NCI-H2107 treated with DMSO at 0.1 percent for 48 hours (cell line): ENCODE measurements around the gene KLRC1.
"Not testable (repeated sequence)": the region's sequence is repeated elsewhere in the genome, so short reads cannot be mapped to it uniquely, and the experiment has no call there.

Experiments
- DNase-seq: peaks from one replicate; lab custom pipeline; 2025; ENCODE audit not compliant: unreplicated experiment; lab: John Stamatoyannopoulos, UW

KLRC1 gene

GRCh38 chr12:10453156-10453555, at the start of gene KLRC1:
Gene KLRC1, minus strand, starts transcription at chr12:10453377. Its CDS starts 2,221 bp downstream, at chr12:10451156.
- no peak for DNase-seq

DNA sequence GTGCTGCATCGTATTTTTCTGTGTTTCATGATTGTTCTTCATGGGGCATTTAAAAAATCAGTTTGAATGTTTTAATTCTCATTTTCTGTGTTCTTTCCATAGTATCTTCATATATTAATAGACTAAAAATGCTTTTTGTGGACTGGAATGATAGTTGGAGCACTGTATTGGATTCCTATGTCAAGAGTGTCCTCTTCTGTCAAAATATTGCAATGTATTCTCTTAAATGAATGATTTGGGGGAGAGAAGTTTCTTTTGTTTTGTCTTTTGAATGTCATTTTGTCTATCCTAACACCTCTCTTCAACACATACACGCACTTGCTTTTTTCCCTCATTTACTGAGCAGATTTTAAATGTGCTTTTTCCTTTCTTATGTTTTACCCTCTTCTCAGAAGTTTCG, 47.9 kb upstream of the KLRC1 start:
- DNase-seq, result no peak

- no peak for DNase-seq
Measured at GRCh38 chr12:10498042-10498441, 44.9 kb upstream of the KLRC1 start.

DNA sequence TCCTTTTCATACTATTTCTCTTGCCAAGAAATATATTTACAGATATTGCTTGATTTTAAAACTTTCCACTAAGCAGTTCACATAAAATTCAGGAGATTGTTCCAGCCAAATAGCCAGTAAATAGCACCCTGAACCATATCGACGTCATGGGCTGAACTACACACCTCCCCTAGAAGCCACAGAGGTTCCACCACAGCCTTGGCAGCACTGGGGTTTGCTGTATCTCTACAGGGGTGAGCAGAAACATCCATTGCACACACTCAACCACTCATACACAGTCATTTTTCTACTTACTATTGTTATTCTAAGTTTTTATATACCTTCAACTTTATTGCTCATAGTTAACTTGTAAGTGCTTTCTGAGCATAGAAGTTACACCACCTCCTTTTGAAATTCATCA, 44.4 kb upstream of the KLRC1 start:
- DNase-seq, result no peak

- DNase-seq, result no peak
Measured at GRCh38 chr12:10491766-10492165, 38.6 kb upstream of the KLRC1 start.

- DNase-seq, result not testable (repeated sequence)
Measured at GRCh38 chr12:10487328-10487727, 34.2 kb upstream of the KLRC1 start.

DNA sequence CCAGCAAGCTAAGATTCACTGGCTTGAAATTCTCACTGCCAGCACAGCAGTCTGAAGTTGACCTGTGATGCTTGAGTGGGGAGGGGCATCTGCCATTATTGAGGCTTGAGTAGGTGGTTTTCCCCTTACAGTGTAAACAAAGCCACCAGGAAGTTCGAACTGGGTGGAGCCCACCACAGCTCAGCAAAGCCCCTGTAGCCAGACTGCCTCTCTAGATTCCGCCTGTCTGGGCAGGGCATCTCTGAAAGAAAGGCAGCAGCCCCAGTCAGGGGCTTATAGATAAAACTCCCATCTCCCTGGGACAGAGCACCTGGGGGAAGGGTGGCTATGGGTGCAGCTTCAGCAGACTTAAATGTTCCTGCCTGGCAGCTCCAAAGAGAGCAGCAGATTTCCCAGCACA, 28.7 kb upstream of the KLRC1 start:
- DNase-seq, result not testable (repeated sequence)

DNA sequence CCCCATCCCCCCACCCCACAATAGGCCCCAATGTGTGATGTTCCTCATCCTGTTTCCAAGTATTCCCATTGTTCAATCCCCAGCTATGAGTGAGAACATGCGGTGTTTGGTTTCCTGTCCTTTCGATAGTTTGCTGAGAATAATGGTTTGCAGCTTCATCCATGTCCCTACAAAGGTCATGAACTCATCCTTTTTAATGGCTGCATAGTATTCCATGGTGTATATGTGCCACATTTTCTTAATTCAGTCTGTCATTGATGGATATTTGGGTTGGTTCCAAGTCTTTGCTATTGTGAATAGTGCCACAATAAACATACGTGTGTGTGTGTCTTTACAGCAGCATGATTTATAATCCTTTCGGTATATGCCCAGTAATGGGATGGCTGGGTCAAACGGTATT, 19.6 kb upstream of the KLRC1 start:
- DNase-seq, result not testable (repeated sequence)

DNA sequence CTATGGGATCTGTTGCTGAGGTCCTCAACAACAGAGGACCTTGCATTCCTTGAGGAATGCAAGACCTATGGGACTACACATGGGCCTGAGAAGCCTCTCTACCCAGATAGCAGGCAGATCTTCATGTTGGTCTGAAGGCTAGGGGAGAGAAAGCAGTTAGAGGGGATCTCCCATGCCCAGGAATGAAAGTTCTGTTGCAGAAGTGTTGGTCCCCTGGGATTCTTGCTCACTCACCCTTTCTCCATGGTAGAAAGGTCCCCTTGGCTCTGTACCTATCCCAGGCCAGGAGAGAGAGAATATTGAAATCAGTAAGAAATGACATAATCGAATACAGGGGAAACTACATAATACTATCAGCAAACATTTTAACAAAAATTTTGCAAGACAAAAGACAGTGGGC, 16.5 kb upstream of the KLRC1 start:
- DNase-seq, result no peak

DNA sequence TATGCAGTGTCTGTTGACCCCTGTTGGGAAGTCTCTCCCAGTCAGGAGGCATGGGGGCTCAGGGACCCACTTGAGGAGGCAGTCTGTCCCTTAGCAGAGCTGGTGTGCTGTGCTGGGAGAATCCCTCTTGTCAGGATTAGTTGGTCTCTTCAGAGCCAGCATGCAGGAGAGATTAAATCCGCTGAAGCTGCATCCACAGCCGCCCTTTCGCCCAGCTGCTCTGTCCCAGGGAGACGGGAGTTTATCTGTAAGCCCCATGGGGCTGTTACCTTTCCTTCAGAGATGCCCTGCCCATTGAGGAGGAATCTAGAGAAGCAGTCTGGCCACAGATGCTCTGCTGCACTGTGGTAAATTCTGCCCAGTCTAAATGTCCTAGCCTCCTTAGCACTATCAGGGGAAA, 13.1 kb upstream of the KLRC1 start:
- no peak for DNase-seq

DNA sequence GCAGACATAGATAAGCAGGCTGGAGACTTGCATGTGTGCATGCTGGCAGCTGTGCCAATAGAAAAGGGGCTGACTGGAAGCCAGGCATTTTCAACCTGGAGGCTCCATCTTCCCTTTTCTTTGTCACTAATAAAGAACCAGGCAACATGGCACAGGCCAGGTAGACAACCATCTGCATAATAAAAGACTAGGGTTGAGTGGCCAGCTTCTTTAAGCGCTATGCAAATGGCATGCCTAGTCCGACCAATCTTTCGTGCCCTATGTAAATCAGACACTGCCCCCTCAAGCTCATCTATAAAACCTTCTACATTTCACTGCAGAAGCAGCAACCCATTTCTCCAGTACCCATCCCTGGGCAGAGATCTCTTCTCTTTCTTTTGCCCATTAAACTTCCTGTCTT, 4.6 kb upstream of the KLRC1 start:
- no peak for DNase-seq

DNA sequence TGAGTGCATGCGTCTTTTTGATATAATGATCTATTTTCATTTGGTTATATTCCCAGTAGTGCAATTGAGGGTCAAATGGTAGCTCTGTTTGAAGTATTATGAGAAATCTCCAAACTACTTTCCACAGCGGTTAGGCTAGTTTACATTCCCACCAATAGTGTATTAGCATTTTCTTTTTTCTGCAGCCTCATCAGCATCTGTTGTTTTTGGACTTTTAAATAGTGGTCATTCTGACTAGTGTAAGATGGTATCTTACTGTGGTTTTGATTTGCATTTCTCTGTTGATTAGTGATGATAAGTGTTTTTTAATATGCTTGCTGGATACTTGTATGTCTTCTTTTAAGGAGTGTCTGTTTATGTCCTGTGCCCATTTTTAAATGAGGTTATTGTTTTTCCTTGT, 3.7 kb upstream of the KLRC1 start:
- DNase-seq, result no peak

- no peak for DNase-seq
Measured at GRCh38 chr12:10455766-10456165, 2.6 kb upstream of the KLRC1 start.

DNA sequence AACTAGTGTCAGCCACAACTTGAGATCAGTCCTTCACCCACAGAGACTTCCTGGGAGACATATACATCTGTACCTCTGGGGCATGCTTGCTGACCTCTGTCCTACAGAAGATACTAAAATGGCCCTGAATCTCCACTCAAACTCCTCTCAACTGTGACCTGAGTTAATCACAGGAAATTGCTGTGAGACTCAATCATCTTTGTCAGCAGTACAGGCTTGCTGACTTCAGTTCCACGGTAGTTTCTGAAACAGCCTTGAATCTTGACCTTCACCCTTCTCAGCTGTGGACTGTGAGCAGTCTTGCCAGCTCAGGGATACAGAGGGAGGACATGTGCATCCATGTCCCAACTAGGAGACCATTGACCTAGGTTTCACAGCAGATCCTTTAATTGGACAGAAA, 1.4 kb upstream of the KLRC1 start:
- no peak for DNase-seq

DNA sequence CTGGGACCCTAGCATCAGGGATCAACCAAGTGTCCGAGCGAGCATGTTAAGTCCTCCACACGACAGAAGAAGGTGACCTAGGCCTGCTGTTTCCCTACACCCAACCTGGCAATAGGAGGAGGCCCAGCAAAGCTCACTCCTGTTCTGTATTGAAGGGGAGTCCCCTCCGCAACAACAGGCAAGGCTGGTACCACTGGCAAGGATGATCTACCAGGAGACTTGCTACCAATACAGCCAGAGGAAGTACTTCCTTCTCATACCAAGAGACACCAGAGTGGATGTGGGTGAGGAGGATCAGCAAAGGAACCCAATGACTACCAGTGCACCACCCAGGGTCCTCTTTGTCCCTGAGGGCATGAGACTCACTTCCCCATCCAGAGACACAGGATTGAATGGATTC, 4.9 kb downstream of the KLRC1 start:
- DNase-seq, result no peak

DNA sequence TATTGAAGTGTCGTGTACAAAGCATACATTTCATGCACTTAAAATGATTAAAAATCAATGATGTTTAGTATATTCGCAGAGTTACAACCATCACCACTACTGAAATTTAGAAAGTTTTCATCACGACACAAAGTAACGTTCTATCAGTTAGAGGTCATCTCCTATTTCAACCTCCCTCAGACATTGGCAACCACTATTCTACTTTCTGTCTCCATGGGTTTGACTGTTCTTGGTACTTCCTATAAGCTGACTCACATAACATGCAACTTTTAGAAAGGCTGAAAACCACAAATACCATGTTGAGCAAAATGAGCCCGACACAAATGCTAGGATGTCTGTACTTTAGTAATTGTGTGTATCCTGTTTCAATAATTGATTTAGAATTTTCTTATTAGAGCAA, 7.1 kb downstream of the KLRC1 start:
- DNase-seq, result not testable (repeated sequence)

DNA sequence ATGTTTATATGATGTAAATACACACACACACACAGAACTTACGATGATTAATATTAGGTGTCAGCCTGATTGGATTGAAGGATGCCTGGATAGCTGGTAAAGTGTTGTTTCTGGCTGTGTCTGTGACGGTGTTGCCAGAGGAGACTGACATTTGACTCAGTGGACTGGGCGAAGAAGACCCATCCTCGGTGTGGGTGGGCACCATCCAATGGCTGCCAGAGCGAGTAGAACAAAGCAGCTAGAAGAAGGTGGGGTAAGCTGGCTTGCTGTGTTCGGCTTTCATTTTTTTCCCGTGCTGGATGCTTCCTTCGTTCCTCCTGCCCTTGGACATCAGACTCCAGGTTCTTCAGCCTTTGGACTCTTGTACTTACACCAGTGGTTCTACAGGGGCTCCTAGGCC, 12.0 kb downstream of the KLRC1 start:
- DNase-seq, result not testable (repeated sequence)

DNA sequence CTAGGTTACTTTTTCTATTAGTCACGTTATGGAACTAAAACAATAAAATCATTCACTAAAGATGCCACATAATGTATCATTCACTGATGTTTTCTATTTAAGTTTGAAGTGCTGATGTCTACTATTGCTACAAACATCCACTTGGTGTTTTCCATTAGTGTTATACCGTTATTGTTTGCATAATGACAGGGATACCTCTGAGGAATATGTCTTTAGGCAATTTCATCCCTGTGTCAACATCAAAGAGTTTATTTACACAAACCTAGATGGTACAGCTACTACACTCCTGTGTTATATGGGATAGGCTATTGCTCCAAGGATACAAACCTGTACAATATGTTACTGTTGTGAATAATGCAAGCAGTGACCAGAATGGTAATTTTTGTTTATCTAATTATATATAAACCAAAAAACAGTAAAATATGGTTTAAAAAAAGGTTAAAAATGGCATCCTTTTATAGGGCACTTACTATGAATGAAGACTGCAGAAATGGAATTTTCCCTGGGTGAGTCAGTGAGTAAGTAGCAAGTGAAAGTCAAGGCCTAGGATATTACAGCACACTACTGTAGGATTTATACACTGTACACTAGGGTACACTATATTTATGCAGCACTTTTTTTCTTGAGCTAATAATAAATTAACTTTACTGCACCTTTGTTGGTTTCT, 13.4 kb downstream of the KLRC1 start:
- DNase-seq, result not testable (repeated sequence)

DNA sequence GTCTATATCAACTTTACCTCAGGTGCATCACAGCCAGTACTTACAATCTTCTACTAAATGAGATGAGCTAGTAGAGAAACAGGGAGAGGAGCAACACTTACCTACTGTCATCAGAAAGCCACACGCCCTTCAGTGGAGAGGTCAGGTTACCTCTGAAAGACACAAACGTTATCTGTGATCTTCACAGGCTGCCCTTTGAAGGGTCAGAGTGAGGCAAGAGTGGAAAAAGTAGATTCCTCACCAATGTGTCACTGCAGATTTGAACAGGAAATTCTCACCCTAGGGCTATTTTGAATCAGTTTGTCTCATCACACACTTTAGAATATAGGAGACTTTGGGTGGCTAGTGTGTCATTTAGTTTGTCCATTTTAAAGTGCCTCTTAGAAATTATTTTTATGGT, 15.6 kb downstream of the KLRC1 start:
- not testable (repeated sequence) for DNase-seq

DNA sequence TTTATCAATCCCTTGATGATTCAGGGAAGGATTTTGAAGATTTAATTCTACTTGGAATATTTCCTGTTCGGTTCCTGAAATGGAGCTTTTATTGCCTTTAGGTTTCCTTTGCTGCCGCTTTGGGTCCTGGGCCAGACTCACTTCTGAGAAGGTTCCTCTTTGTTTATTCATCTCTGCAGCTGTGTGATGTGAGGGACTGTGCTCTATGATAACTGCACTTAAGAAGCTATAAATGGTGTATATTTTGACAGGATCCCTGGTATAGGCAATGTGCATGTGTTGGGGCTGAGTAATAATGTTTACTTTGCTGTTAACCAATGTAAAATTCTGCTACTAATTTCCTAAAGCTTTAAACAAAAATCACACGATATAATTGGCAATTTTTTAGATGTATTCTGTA, 17.4 kb downstream of the KLRC1 start, which contains the start of gene KLRC2:
TSS of gene KLRC2 (minus strand) at position 195 of the 400 bp plus-strand sequence. CDS start at position 171, 24 bp downstream.
- not testable (repeated sequence) for DNase-seq

DNA sequence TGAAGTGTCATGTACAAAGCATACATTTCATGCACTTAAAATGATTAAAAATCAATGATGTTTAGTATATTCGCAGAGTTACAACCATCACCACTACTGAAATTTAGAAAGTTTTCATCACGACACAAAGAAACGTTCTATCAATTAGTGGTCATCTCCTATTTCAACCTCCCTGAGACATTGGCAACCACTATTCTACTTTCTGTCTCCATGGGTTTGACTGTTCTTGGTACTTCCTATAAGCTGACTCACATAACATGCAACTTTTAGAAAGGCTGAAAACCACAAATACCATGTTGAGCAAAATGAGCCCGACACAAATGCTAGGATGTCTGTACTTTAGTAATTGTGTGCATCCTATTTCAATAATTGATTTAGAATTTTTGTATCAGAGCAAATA, 22.6 kb downstream of the KLRC1 start:
- DNase-seq, result not testable (repeated sequence)

GRCh38 chr12:10425938-10426337, 27.2 kb downstream of the KLRC1 start:
- not testable (repeated sequence) for DNase-seq

GRCh38 chr12:10424260-10424899, 28.8 kb downstream of the KLRC1 start:
- not testable (repeated sequence) for DNase-seq
